COLO829 (cell line): ENCODE data around the gene PAIP2.
A peak's percentile ranks its signal among the peaks of the same experiment; 100 is the strongest.
"Not testable (repeated sequence)": the region's sequence is repeated elsewhere in the genome, so short reads cannot be mapped to it uniquely, and the experiment has no call there.

Experiments used
- DNase-seq: peaks from one replicate; pipeline ENCODE4 v3.0.0; 2012; ENCODE audit warnings: low spot score

Gene PAIP2

GRCh38 chr5:139341689-139342422, at the start of gene PAIP2:
PAIP2 (plus strand) TSS chr5:139341854; CDS start chr5:139363785, 21,931 bp downstream.
- peak; percentile 74 for DNase-seq

GRCh38 chr5:139293202-139293506, 48.5 kb upstream of the PAIP2 start:
- no peak for DNase-seq

- DNase-seq: peak; percentile 90
Measured at GRCh38 chr5:139293507-139294373, 47.9 kb upstream of the PAIP2 start, which contains the start of gene MATR3. MATR3 (plus strand) TSS chr5:139293740; CDS start chr5:139307416, 13,676 bp downstream.

- no peak for DNase-seq
Measured at GRCh38 chr5:139294374-139295165, 47.1 kb upstream of the PAIP2 start.

- no peak for DNase-seq
Measured at GRCh38 chr5:139295346-139296057, 46.2 kb upstream of the PAIP2 start.

GRCh38 chr5:139296198-139296597, 45.5 kb upstream of the PAIP2 start:
- no peak for DNase-seq

- no peak for DNase-seq
Measured at GRCh38 chr5:139296862-139297326, 44.8 kb upstream of the PAIP2 start.

GRCh38 chr5:139297439-139298133, 44.1 kb upstream of the PAIP2 start:
- DNase-seq: no peak

- no peak for DNase-seq
Measured at GRCh38 chr5:139298242-139298641, 43.4 kb upstream of the PAIP2 start.

GRCh38 chr5:139299486-139299885, 42.2 kb upstream of the PAIP2 start:
- DNase-seq: no peak

- no peak for DNase-seq
Measured at GRCh38 chr5:139301808-139302499, 39.7 kb upstream of the PAIP2 start.

GRCh38 chr5:139304391-139305324, 37.0 kb upstream of the PAIP2 start:
- DNase-seq: no peak

- no peak for DNase-seq
Measured at GRCh38 chr5:139306197-139306596, 35.5 kb upstream of the PAIP2 start.

- no peak for DNase-seq
Measured at GRCh38 chr5:139306628-139307379, 34.9 kb upstream of the PAIP2 start.

- no peak for DNase-seq
Measured at GRCh38 chr5:139308797-139309196, 32.9 kb upstream of the PAIP2 start.

- not testable (repeated sequence) for DNase-seq
Measured at GRCh38 chr5:139310715-139311186, 30.9 kb upstream of the PAIP2 start.

GRCh38 chr5:139312075-139312474, 29.6 kb upstream of the PAIP2 start:
- DNase-seq: no peak

GRCh38 chr5:139314276-139314675, 27.4 kb upstream of the PAIP2 start:
- no peak for DNase-seq
